BLaER1 (cell line): ENCODE results near the gene ZNF548.

Experiments
- H3K27ac ChIP-seq: shearing (Covaris generic); formaldehyde crosslinking; 2 replicates; pipeline ENCODE4 v1.8.1; 2022
- H3K27me3 ChIP-seq: shearing (Covaris generic); formaldehyde crosslinking; 2 replicates; pipeline ENCODE4 v1.8.1; 2022
- H3K36me3 ChIP-seq: shearing (Covaris generic); formaldehyde crosslinking; 2 replicates; pipeline ENCODE4 v1.8.1; 2022
- H3K4me1 ChIP-seq: shearing (Covaris generic); formaldehyde crosslinking; 2 replicates; pipeline ENCODE4 v1.8.1; 2022
- H3K4me2 ChIP-seq: shearing (Covaris generic); formaldehyde crosslinking; 2 replicates; pipeline ENCODE4 v1.8.1; 2022
- H3K4me3 ChIP-seq: shearing (Covaris generic); formaldehyde crosslinking; 2 replicates; pipeline ENCODE4 v1.8.1; 2022
- H3K9ac ChIP-seq: shearing (Covaris generic); formaldehyde crosslinking; 2 replicates; pipeline ENCODE4 v1.8.1; 2022
- H3K9me3 ChIP-seq: shearing (Covaris generic); formaldehyde crosslinking; 2 replicates; pipeline ENCODE4 v1.8.1; 2022
- H4K20me1 ChIP-seq: shearing (Covaris generic); formaldehyde crosslinking; 2 replicates; pipeline ENCODE4 v1.8.1; 2022
- Cebpa-rat ChIP-seq: shearing (Covaris generic); IDR thresholded peaks from 2 replicates; pipeline ENCODE4 v1.8.1; 2022

Gene ZNF548

DNA sequence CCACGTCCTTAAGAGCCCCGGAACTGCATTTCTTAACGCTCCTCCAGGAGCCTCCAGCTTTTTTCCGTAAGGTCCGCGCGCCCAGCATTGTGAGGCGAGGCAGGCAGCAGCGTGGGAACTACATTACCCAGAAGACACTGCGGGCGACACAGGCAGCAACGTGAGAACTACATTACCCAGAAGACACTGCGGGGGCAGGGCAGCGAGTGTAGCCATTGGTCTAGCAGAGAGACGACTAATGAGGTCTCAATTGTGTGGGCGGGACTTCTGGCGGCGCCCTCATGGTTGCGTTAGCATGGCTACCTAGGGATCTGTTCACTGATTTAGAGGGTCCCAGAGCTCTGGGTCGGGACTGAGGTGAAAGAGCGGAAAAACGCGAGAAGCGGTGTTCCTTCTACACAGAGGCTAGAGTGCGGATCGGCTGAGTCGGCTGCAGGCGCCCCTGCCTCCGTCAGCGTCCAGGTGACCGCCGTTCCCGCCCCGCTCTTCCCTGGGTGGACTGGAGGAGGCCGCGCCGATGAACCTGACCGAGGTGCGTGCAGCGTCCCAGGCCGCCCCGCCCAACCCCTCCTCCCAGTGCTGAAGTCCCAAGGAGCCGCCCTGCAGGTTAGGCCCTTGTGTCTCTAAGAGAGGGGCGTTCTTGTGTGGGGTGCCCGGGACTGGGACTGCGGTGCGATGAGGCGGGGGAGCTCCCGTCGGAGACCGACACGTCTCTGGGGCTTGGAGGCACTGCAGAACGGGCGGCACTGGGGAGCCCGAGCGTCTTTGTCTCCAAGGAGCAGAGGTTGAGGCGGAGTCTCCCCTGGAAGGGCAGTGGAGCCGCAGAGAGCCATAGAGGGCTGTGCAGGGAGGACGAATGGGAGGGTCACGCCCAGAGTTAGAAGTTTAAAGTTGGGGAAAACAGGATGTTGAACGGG lies 45.7 kb downstream of the ZNF548 start, which contains the start of gene ZNF749:
Gene ZNF749, plus strand, starts transcription at position 264 of the 917 bp plus-strand sequence. Its CDS starts 254 bp downstream, at position 518.
- Histone ChIP-seq H3K4me1 (peaks cover 27% of the 10 kb centered on the region), H3K4me3 (peak within 1 kb of the TSS; percentile 90), H3K4me2 (peak within 1 kb of the TSS; percentile 89), H3K9ac (peak within 1 kb of the TSS; percentile 89), H3K36me3 (peaks cover 25% of the 10 kb centered on the region), H3K27ac (peak within 1 kb of the TSS; percentile 72), H4K20me1 (peaks cover 46% of the 10 kb centered on the region), H3K27me3 (no peaks in the 10 kb centered on the region), H3K9me3 (no peaks in the 10 kb centered on the region)
- no peak for TF ChIP-seq Cebpa-rat

DNA sequence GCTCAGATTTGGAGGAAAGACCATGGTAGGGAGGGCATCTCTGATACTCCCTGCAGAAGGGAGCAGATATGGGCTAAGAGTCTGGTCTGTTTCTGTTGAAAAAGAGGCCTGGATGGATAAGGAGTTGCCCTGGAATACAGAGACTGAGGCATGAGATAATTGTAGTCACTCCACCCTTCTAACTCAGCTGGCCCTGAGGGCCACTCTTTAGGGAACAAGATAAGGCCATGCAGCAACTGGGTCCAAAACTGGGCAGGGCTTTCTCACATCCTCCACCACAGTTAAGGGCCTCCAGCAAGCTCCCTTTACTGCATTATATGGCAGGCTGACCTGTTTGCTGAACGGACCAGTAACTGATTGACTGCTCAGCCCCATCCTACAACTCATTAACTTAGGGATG lies 46.8 kb downstream of the ZNF548 start:
- Histone ChIP-seq H3K9ac (peak overlapping the region; percentile 89), H3K27ac (no peak overlapping the region), H3K4me2 (peak overlapping the region; percentile 89), H3K27me3 (no peaks in the 10 kb centered on the region), H3K36me3 (peaks cover 35% of the 10 kb centered on the region), H4K20me1 (peaks cover 57% of the 10 kb centered on the region), H3K4me1 (peaks cover 27% of the 10 kb centered on the region), H3K9me3 (no peaks in the 10 kb centered on the region), H3K4me3 (peak overlapping the region; percentile 90)
- no peak for TF ChIP-seq Cebpa-rat

DNA sequence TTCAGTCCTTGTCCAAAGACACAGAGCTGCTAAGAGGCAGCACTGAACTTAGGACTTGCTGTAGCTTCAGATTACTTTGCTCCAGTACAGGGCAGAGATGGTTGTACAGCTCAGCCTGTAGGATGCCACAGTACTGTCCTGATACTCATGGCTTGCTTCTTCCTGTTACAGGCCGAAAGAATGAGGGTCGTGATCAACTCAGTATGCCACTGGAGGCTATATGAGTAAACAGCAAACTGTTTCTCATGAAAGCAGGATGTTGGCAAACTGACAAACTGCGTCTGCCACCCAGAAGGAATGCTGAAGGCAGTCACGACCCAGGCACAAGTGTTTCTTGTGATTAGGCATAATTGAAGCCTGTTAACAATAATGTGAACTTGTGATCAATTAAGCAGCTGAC lies 48.3 kb downstream of the ZNF548 start:
- Histone ChIP-seq H3K36me3 (peaks cover 50% of the 10 kb centered on the region), H3K4me2 (no peak overlapping the region), H3K9ac (no peak overlapping the region), H3K9me3 (no peaks in the 10 kb centered on the region), H3K27ac (no peak overlapping the region), H3K4me3 (no peak overlapping the region), H3K4me1 (peaks cover 33% of the 10 kb centered on the region), H3K27me3 (no peaks in the 10 kb centered on the region), H4K20me1 (peaks cover 72% of the 10 kb centered on the region)
- TF ChIP-seq Cebpa-rat: no peak

DNA sequence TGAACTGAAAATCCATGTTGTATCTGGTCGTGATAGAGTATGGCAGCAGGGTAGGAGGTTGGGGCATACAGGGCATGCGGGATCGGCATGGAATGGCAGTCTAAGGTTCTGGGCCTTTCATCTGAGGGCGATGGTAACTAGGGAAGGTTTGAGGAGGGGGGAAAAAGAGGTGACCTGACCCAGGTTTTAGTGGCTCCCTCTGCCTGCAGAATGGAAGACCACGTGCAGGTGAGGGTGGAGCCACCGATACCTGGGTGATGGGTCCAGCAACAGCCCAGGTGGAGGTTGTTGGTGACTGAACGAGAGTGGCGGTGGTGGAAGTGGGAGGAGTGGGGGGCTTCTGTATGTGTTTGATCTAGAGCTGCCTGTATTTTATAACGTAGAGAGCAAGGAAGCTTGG lies 49.3 kb downstream of the ZNF548 start:
- Histone ChIP-seq H3K4me1 (peaks cover 37% of the 10 kb centered on the region), H3K9me3 (peaks cover 10% of the 10 kb centered on the region; the same call in 1 of the 2 replicates), H4K20me1 (peaks cover 81% of the 10 kb centered on the region), H3K4me2 (no peak overlapping the region), H3K27me3 (no peaks in the 10 kb centered on the region), H3K27ac (no peak overlapping the region), H3K4me3 (no peak overlapping the region), H3K36me3 (peaks cover 60% of the 10 kb centered on the region), H3K9ac (no peak overlapping the region)
- no peak for TF ChIP-seq Cebpa-rat

DNA sequence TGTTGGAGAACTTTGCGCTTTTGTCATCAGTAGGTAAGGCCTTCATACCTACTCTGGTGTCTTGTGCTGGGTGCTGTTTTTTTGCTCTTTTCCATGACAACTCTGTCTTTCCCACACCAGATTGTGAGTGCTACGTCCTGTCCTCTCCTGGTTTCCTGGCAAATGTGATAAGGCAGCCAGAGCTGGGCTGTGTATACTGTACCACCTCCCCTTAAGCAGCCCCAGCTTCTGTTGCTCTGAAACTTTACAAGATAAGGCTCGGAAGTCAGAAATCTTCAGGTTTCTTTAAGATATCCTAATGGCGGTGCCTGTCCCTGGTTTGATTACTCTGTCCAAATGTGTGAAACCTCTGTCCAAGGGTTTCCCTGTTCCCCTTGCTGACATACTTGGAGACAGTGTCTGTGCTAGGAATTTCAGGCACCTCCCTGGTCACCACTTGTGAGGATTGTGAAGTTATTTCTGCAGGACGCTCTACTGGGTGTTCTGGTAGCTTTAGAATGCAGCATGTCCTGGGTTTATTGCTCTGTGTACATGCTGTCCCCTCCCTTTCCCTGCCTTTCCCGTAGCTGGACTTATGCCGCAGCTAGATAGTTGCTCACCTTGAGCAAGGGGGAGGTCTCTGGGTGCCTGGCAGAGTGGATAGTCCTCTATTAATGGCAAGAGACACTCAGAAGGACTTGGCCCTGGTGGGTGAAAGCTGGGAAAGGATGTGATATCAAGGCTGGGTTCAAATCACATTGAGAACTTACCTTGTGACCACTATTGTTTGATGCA lies 52.5 kb downstream of the ZNF548 start:
- H3K9me3 ChIP-seq: peaks cover 24% of the 10 kb centered on the region
- H3K9ac ChIP-seq: no peak overlapping the region
- H4K20me1 ChIP-seq: peaks cover 66% of the 10 kb centered on the region
- peaks cover 15% of the 10 kb centered on the region for H3K4me1 ChIP-seq
- H3K27ac ChIP-seq: no peak overlapping the region
- TF ChIP-seq Cebpa-rat: no peak
- H3K27me3 ChIP-seq: no peaks in the 10 kb centered on the region
- no peak overlapping the region for H3K4me2 ChIP-seq
- H3K4me3 ChIP-seq: no peak overlapping the region
- H3K36me3 ChIP-seq: peaks cover 86% of the 10 kb centered on the region

DNA sequence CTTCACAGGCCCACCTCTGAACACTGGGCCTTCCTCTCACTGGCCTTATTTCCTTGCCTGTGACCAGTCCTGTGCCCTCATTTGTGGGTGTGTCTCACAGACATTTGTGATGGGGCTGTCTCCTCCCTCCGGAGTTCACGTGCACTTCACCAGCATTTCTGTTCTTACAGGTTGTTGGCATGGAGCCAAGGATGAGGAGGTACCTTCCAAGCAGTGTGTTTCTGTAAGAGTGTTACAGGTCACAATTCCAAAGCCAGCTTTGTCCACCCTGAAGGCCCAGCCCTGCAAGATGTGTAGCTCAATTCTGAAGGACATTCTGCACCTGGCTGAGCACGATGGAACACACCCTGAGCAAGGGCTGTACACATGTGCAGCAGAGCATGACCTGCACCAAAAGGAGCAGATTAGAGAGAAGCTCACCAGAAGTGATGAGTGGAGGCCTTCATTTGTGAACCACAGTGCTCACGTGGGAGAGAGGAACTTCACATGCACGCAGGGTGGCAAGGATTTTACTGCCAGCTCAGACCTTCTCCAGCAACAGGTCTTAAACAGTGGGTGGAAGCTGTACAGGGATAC lies 53.6 kb downstream of the ZNF548 start:
- Histone ChIP-seq H3K27me3 (no peaks in the 10 kb centered on the region), H3K27ac (no peak overlapping the region), H4K20me1 (peaks cover 56% of the 10 kb centered on the region), H3K9ac (no peak overlapping the region), H3K4me3 (no peak overlapping the region), H3K36me3 (peaks cover 87% of the 10 kb centered on the region), H3K4me1 (peaks cover 13% of the 10 kb centered on the region), H3K4me2 (no peak overlapping the region), H3K9me3 (peaks cover 24% of the 10 kb centered on the region)
- no peak for TF ChIP-seq Cebpa-rat

DNA sequence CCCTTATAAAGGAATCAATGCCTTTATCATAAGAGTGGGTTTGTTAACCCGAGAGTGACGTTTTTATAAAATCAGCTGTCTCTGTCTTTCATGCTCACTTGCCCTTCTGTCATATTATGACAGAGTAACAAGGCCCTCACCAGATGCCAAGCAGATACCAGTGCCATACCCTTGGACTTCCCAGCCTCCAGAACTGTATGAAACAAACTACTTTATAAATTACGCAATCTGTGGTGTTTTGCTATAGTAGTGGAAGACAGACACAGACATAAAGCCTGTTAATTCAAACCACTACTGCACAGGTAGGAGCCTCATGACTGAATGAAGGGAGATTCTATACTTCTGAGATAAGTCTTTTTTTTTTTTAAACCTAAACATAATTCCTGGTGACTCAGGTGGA lies 62.7 kb downstream of the ZNF548 start:
- Histone ChIP-seq H4K20me1 (no peaks in the 10 kb centered on the region), H3K36me3 (peaks cover 49% of the 10 kb centered on the region), H3K9me3 (peaks cover 7% of the 10 kb centered on the region; the same call in 1 of the 2 replicates), H3K4me3 (no peak overlapping the region), H3K27ac (no peak overlapping the region), H3K4me1 (no peaks in the 10 kb centered on the region), H3K9ac (no peak overlapping the region), H3K4me2 (no peak overlapping the region), H3K27me3 (no peaks in the 10 kb centered on the region)
- TF ChIP-seq Cebpa-rat: peak; percentile 62; the same call in 1 of the 2 replicates
